Fibroblast of upper back skin (primary cell): Measurements from ENCODE around the gene EPHB2.
"Not testable (repeated sequence)": the region's sequence is repeated elsewhere in the genome, so short reads cannot be mapped to it uniquely, and the experiment has no call there.

Experiments used
- DNase-seq: peaks from one replicate; pipeline ENCODE4 v3.0.0-alpha.2; 2013

The EPHB2 gene

GRCh38 chr1:22843441-22844183 lies 133.0 kb downstream of the EPHB2 start:
- DNase-seq = not testable (repeated sequence)

GRCh38 chr1:22844621-22845020 lies 134.0 kb downstream of the EPHB2 start:
- no peak for DNase-seq

- DNase-seq = no peak
Observed at GRCh38 chr1:22845398-22845935, 134.8 kb downstream of the EPHB2 start.

GRCh38 chr1:22846458-22846857 lies 135.8 kb downstream of the EPHB2 start:
- no peak for DNase-seq

GRCh38 chr1:22847249-22847648 lies 136.6 kb downstream of the EPHB2 start:
- DNase-seq = no peak

GRCh38 chr1:22847709-22848108 lies 137.1 kb downstream of the EPHB2 start:
- DNase-seq = no peak

- DNase-seq = peak; percentile 53
Observed at GRCh38 chr1:22848405-22848804, 137.8 kb downstream of the EPHB2 start.

- no peak for DNase-seq
Observed at GRCh38 chr1:22849770-22850169, 139.1 kb downstream of the EPHB2 start.

GRCh38 chr1:22850281-22850680 lies 139.6 kb downstream of the EPHB2 start:
- no peak for DNase-seq

GRCh38 chr1:22850681-22851080 lies 140.0 kb downstream of the EPHB2 start:
- no peak for DNase-seq

- DNase-seq = no peak
Observed at GRCh38 chr1:22851517-22851916, 140.9 kb downstream of the EPHB2 start.

- no peak for DNase-seq
Observed at GRCh38 chr1:22852144-22852655, 141.6 kb downstream of the EPHB2 start.

GRCh38 chr1:22853651-22854185 lies 143.1 kb downstream of the EPHB2 start:
- no peak for DNase-seq

GRCh38 chr1:22854688-22855565 lies 144.3 kb downstream of the EPHB2 start:
- DNase-seq = no peak

- no peak for DNase-seq
Observed at GRCh38 chr1:22855668-22856606, 145.3 kb downstream of the EPHB2 start.

GRCh38 chr1:22857661-22858060 lies 147.0 kb downstream of the EPHB2 start:
- no peak for DNase-seq

- DNase-seq = no peak
Observed at GRCh38 chr1:22860414-22860800, 149.8 kb downstream of the EPHB2 start.

GRCh38 chr1:22860883-22861385 lies 150.3 kb downstream of the EPHB2 start:
- DNase-seq = no peak

- DNase-seq = peak; percentile 72
Observed at GRCh38 chr1:22861764-22862440, 151.3 kb downstream of the EPHB2 start.

GRCh38 chr1:22862752-22863151 lies 152.1 kb downstream of the EPHB2 start:
- DNase-seq = no peak

- DNase-seq = no peak
Observed at GRCh38 chr1:22863766-22864165, 153.1 kb downstream of the EPHB2 start.
